ENCODE data around the gene ARVCF.

DNA sequence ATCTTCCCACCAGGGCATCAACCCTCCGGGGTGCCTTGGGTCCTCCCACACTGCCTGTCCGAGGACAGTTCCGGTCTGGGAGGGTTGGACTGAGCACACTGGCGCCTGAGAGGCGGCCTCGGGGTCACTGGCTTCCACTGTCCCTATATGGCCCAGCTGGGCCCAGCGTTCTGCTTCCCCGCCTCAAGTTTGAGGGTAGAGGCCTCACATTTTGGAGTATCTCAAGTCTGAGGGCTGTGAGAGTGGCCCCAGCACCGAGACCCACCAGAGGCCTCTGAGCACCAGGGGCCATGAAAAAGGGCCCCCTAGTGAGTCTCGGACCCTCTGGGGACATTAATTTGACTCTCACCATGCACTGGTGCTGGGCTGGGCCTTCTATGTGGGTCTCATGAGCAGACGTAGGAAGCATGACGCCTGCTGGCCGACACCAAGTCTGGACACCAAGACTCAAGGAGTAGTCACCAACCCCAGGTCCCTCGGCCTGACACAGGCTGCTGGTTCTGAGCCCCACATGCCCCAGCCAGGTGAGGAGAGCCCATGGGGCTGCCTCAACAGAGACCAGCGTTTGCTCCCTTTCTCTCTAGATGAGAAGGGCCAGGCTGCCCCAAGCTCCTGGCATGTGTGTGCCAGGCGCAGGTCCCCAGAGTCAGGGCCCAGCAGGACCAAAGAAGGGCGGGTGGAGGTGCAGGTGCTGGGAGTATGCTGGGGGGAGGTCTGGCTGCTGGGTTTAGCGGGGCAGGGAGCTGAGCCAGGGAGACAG, 27.5 kb downstream of the ARVCF start:
- TF ChIP-seq EZH2 (IDR thresholded peaks at IDR 0.05; ENCODE audit: borderline replicate concordance, low read length) = no peak
- no peak for TF ChIP-seq CTCF (IDR thresholded peaks at IDR 0.05; ENCODE audit: low read length)

All from OCI-LY1 (cell line).